ENCODE results near the gene CAMK2A. TPM values are rescaled to one million over a fixed set of nuclear protein-coding genes. Genes with fewer than 3 reads are reported as not detected.

CAMK2A gene
- total RNA-seq, 4 donors from 2014 or later: 32.0 to 78.1 (median 48.6) TPM

GRCh38 chr5:150333400-150333799 is 43.8 kb upstream of the CAMK2A start:
- DNase-seq (no peak), ATAC-seq (no peak)
- no peak overlapping the region for H3K27ac ChIP-seq
- in situ Hi-C loops (cut with MboI; ENCODE audit: low sequenced_read_pairs in 4 of 4) (no loop called here), intact Hi-C loops (cut with DNase I; ENCODE audit: low total_unique reads) (no loop called here)
- peaks cover 0 to 4% of the 10 kb centered on the region in 2 donors for H3K4me1 ChIP-seq
- H3K4me3 ChIP-seq: no peak overlapping the region
- no peaks in the 10 kb centered on the region for H3K9me3 ChIP-seq
- TF ChIP-seq POLR2A (IDR thresholded peaks at IDR 0.05) (no peak), CTCF (IDR thresholded peaks at IDR 0.05 in 4 of 5, conservative IDR thresholded peaks at IDR 0.05 in 1 of 5) (no peak)
- H3K27me3 ChIP-seq: no peaks in the 10 kb centered on the region
- no peaks in the 10 kb centered on the region for H3K36me3 ChIP-seq

GRCh38 chr5:150329881-150330876 is 40.6 kb upstream of the CAMK2A start:
- no peak for ATAC-seq
- Histone ChIP-seq H3K27me3 (no peaks in the 10 kb centered on the region), H3K4me3 (no peak overlapping the region), H3K27ac (no peak overlapping the region), H3K36me3 (no peaks in the 10 kb centered on the region), H3K4me1 (peaks cover 0 to 4% of the 10 kb centered on the region in 2 donors), H3K9me3 (no peaks in the 10 kb centered on the region)
- no peak for DNase-seq
- in situ Hi-C loops (cut with MboI; ENCODE audit: low sequenced_read_pairs in 4 of 4): no loop called here
- intact Hi-C loops (cut with DNase I; ENCODE audit: low total_unique reads): no loop called here
- TF ChIP-seq POLR2A (IDR thresholded peaks at IDR 0.05): no peak
- no peak for TF ChIP-seq CTCF (IDR thresholded peaks at IDR 0.05 in 4 of 5, conservative IDR thresholded peaks at IDR 0.05 in 1 of 5)

- TF ChIP-seq POLR2A (IDR thresholded peaks at IDR 0.05) (no peak), CTCF (IDR thresholded peaks at IDR 0.05 in 4 of 5, conservative IDR thresholded peaks at IDR 0.05 in 1 of 5) (no peak)
- Histone ChIP-seq H3K36me3 (no peaks in the 10 kb centered on the region), H3K27me3 (no peaks in the 10 kb centered on the region), H3K4me1 (peaks cover 0 to 4% of the 10 kb centered on the region in 2 donors), H3K4me3 (no peak overlapping the region), H3K27ac (no peak overlapping the region), H3K9me3 (no peaks in the 10 kb centered on the region)
- ATAC-seq: no peak
- intact Hi-C loops (cut with DNase I; ENCODE audit: low total_unique reads) (no loop called here), in situ Hi-C loops (cut with MboI; ENCODE audit: low sequenced_read_pairs in 4 of 4) (no loop called here)
- DNase-seq: no peak
Measured at GRCh38 chr5:150329038-150329437, 39.5 kb upstream of the CAMK2A start.

GRCh38 chr5:150328515-150328914 is 38.9 kb upstream of the CAMK2A start:
- in situ Hi-C loops (cut with MboI; ENCODE audit: low sequenced_read_pairs in 4 of 4): no loop called here
- DNase-seq: no peak

More at GRCh38 chr5:150328515-150328914, 38.9 kb upstream of the CAMK2A start:
- Histone ChIP-seq H3K27me3 (no peaks in the 10 kb centered on the region), H3K27ac (no peak overlapping the region), H3K4me3 (no peak overlapping the region), H3K4me1 (peaks cover 0 to 4% of the 10 kb centered on the region in 2 donors), H3K36me3 (no peaks in the 10 kb centered on the region), H3K9me3 (no peaks in the 10 kb centered on the region)
- no peak for ATAC-seq
- TF ChIP-seq CTCF (IDR thresholded peaks at IDR 0.05 in 4 of 5, conservative IDR thresholded peaks at IDR 0.05 in 1 of 5) (no peak), POLR2A (IDR thresholded peaks at IDR 0.05) (no peak)
- intact Hi-C loops (cut with DNase I; ENCODE audit: low total_unique reads): no loop called here

Data from gastrocnemius medialis (tissue), 4 donors.